Liver (tissue), 9 donors: ENCODE measurements around the gene NT5M. TPM values are rescaled to one million over a fixed set of nuclear protein-coding genes. Genes with fewer than 3 reads are reported as not detected.

Source experiments
- DNase-seq: peaks from one replicate; pipeline ENCODE4 v3.0.0-alpha.2; 2017; ENCODE audit warnings: low spot score
- H3K27ac ChIP-seq, 2 donors: one replicate each; pipeline ENCODE4 v1.7.0; 2013; ENCODE audit warnings: inconsistent platforms in 2 of 2, low read length in 2 of 2, control low read depth in 1 of 2, low read depth in 1 of 2, mild to moderate bottlenecking in 1 of 2
- H3K27me3 ChIP-seq, 4 donors: one replicate each; pipeline versions ENCODE4 v1.6.1 to v1.7.0; 2013; ENCODE audit warnings: low read length in 3 of 4, inconsistent platforms in 1 of 4, mild to moderate bottlenecking in 1 of 4, moderate library complexity in 1 of 4; ENCODE audit not compliant: control insufficient read depth in 4 of 4, insufficient read depth in 4 of 4
- H3K36me3 ChIP-seq, 4 donors: one replicate each; pipeline versions ENCODE4 v1.6.1 to v1.7.0; 2013; ENCODE audit warnings: low read length in 3 of 4, mild to moderate bottlenecking in 3 of 4, low read depth in 1 of 4, moderate library complexity in 1 of 4; ENCODE audit not compliant: control insufficient read depth in 4 of 4, insufficient read depth in 3 of 4
- H3K4me1 ChIP-seq, 4 donors: one replicate each; pipeline versions ENCODE4 v1.6.1 to v1.7.0; 2013; ENCODE audit warnings: low read length in 3 of 4, mild to moderate bottlenecking in 3 of 4, moderate library complexity in 1 of 4; ENCODE audit not compliant: control insufficient read depth in 4 of 4, insufficient read depth in 4 of 4
- H3K4me3 ChIP-seq, 3 donors: one replicate each; pipeline versions ENCODE4 v1.6.1 to v1.7.0; 2013; ENCODE audit warnings: low read length in 3 of 3, control low read depth in 1 of 3, low read depth in 1 of 3, mild to moderate bottlenecking in 1 of 3
- H3K9ac ChIP-seq, 2 donors: one replicate each; pipeline ENCODE4 v1.7.0; 2013; ENCODE audit warnings: low read length in 2 of 2, mild to moderate bottlenecking in 2 of 2, moderate library complexity in 2 of 2, control low read depth in 1 of 2, low read depth in 1 of 2
- H3K9me3 ChIP-seq, 4 donors: one replicate each; pipeline versions ENCODE4 v1.6.1 to v1.7.0; 2013; ENCODE audit warnings: low read length in 3 of 4; ENCODE audit not compliant: control insufficient read depth in 4 of 4
- ATF3 ChIP-seq: IDR thresholded peaks from 2 replicates; pipeline ENCODE4 v1.6.1; 2016; ENCODE audit warnings: antibody characterized with exemption
- FOXA1 ChIP-seq: IDR thresholded peaks from 2 replicates; pipeline ENCODE4 v1.6.1; 2016; ENCODE audit warnings: antibody characterized with exemption
- FOXA2 ChIP-seq: IDR thresholded peaks from 2 replicates; pipeline ENCODE4 v1.6.1; 2016; ENCODE audit warnings: antibody characterized with exemption
- GABPA ChIP-seq, 2 donors: IDR thresholded peaks in 1 of 2; conservative IDR thresholded peaks in 1 of 2; 2 replicates each; pipeline ENCODE4 v1.6.1; 2016; ENCODE audit warnings: antibody characterized with exemption in 2 of 2, mild to moderate bottlenecking in 1 of 2, moderate library complexity in 1 of 2
- HNF4A ChIP-seq, 2 donors: conservative IDR thresholded peaks; 2 replicates each; pipeline ENCODE4 v1.6.1; 2016; ENCODE audit warnings: antibody characterized with exemption in 2 of 2, mild to moderate bottlenecking in 2 of 2
- HNF4G ChIP-seq: IDR thresholded peaks from 2 replicates; pipeline ENCODE4 v1.6.1; 2016; ENCODE audit warnings: antibody characterized with exemption
- JUND ChIP-seq, 2 donors: IDR thresholded peaks; 2 replicates each; pipeline ENCODE4 v1.6.1; 2016; ENCODE audit warnings: antibody characterized with exemption in 2 of 2
- NR2F2 ChIP-seq: IDR thresholded peaks from 2 replicates; pipeline ENCODE4 v1.6.1; 2016; ENCODE audit warnings: antibody characterized with exemption
- RAD21 ChIP-seq, 2 donors: IDR thresholded peaks; 2 replicates each; pipeline ENCODE4 v1.6.1; 2016; ENCODE audit warnings: antibody characterized with exemption in 2 of 2, mild to moderate bottlenecking in 2 of 2
- REST ChIP-seq: IDR thresholded peaks from 2 replicates; pipeline ENCODE4 v1.6.1; 2016; ENCODE audit warnings: antibody characterized with exemption, mild to moderate bottlenecking
- RXRA ChIP-seq, 2 donors: IDR thresholded peaks; 2 replicates each; pipeline ENCODE4 v1.6.1; 2017 to 2018; ENCODE audit warnings: antibody characterized with exemption in 2 of 2, mild to moderate bottlenecking in 1 of 2
- SP1 ChIP-seq: IDR thresholded peaks from 2 replicates; pipeline ENCODE4 v1.6.1; 2018; ENCODE audit warnings: antibody characterized with exemption, mild to moderate bottlenecking
- TAF1 ChIP-seq: conservative IDR thresholded peaks from 2 replicates; pipeline ENCODE4 v1.6.1; 2016; ENCODE audit warnings: antibody characterized with exemption, mild to moderate bottlenecking
- YY1 ChIP-seq: IDR thresholded peaks from 2 replicates; pipeline ENCODE4 v1.6.1; 2016; ENCODE audit warnings: antibody characterized with exemption, mild to moderate bottlenecking
- WGBS: extraction: QIAGEN DNeasy Blood & Tissue Kit; methylation state at CpG from one replicate; pipeline ENCODE4 v1.1.7; 2013; 5-methylcytosine and 5-hydroxymethylcytosine counted together
- polyA plus RNA-seq, 2 donors: library from polyadenylated mRNA; stranded (reverse) in 1 of 2; unstranded in 1 of 2; fragments of 200-250 nt in 1 of 2; fragments of >200 nt in 1 of 2; fragmentation: Nextera tagmentation in 1 of 2; extraction: Ambion mirVana in 1 of 2; gene quantifications; one replicate each; pipeline versions ENCODE4 v1.2.1 to v1.2.3, GENCODE V29; 2013 to 2015
- total RNA-seq, 2 donors: library from RNA; depleted of rRNA; stranded (reverse); fragments of >200 nt; gene quantifications; one replicate each; pipeline ENCODE4 v1.2.3, GENCODE V29; 2014
- TF ChIP-seq, protein P1 (sequence below): IDR thresholded peaks from 2 replicates; pipeline ENCODE4 v1.6.1; 2016; ENCODE audit warnings: antibody characterized with exemption
- donor health status: healthy.
- donor health status: healthy.
- donor health status: healthy.
- donor health status: healthy.
- donor health status: healthy.

Gene NT5M
- total and polyA plus RNA-seq, 4 donors, result 0.42 to 7.9 (median 0.66) TPM

- TF ChIP-seq SP1 (no peak), FOXA1 (no peak), HNF4G (no peak), JUND (IDR thresholded peaks at IDR 0.05) (no peak), ATF3 (no peak), YY1 (no peak)
These were observed 22.1 kb downstream of the NT5M start (continued) for GRCh38 chr17:17325228-17325627.

- Histone ChIP-seq H3K4me3 (no peak overlapping the region), H3K9me3 (no peaks in the 10 kb centered on the region), H3K4me1 (no peaks in the 10 kb centered on the region), H3K36me3 (no peaks in the 10 kb centered on the region), H3K9ac (no peak overlapping the region), H3K27ac (no peak overlapping the region), H3K27me3 (no peaks in the 10 kb centered on the region)
- WGBS, result 95% methylated on average over 9 of the region's 9 CpGs
- DNase-seq, result no peak
- TF ChIP-seq NR2F2, result no peak
These were observed 22.6 kb downstream of the NT5M start for GRCh38 chr17:17325816-17326215.

- H3K9me3 ChIP-seq, result no peaks in the 10 kb centered on the region
- H3K36me3 ChIP-seq, result no peaks in the 10 kb centered on the region
- TF ChIP-seq JUND (IDR thresholded peaks at IDR 0.05) (no peak), ATF3 (no peak), NR2F2 (no peak), REST (no peak), TAF1 (no peak), RXRA (IDR thresholded peaks at IDR 0.05) (no peak), RAD21 (IDR thresholded peaks at IDR 0.05) (no peak), GABPA (IDR thresholded peaks at IDR 0.05 in 1 of 2, conservative IDR thresholded peaks at IDR 0.05 in 1 of 2) (no peak), HNF4G (no peak), FOXA1 (no peak), YY1 (no peak), FOXA2 (no peak), HNF4A (conservative IDR thresholded peaks at IDR 0.05) (no peak)
- TF ChIP-seq, protein P1, sequence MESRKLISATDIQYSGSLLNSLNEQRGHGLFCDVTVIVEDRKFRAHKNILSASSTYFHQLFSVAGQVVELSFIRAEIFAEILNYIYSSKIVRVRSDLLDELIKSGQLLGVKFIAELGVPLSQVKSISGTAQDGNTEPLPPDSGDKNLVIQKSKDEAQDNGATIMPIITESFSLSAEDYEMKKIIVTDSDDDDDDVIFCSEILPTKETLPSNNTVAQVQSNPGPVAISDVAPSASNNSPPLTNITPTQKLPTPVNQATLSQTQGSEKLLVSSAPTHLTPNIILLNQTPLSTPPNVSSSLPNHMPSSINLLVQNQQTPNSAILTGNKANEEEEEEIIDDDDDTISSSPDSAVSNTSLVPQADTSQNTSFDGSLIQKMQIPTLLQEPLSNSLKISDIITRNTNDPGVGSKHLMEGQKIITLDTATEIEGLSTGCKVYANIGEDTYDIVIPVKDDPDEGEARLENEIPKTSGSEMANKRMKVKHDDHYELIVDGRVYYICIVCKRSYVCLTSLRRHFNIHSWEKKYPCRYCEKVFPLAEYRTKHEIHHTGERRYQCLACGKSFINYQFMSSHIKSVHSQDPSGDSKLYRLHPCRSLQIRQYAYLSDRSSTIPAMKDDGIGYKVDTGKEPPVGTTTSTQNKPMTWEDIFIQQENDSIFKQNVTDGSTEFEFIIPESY, result no peak
- DNase-seq, result no peak
- no peak overlapping the region for H3K9ac ChIP-seq
- WGBS, result 96% methylated on average over 13 of the region's 13 CpGs
- no peaks in the 10 kb centered on the region for H3K4me1 ChIP-seq
- no peak overlapping the region for H3K4me3 ChIP-seq
- H3K27me3 ChIP-seq, result no peaks in the 10 kb centered on the region
- H3K27ac ChIP-seq, result no peak overlapping the region
These were observed 23.2 kb downstream of the NT5M start for GRCh38 chr17:17326275-17326875.
